Measurements from ENCODE around the gene BATF.

BATF gene

DNA sequence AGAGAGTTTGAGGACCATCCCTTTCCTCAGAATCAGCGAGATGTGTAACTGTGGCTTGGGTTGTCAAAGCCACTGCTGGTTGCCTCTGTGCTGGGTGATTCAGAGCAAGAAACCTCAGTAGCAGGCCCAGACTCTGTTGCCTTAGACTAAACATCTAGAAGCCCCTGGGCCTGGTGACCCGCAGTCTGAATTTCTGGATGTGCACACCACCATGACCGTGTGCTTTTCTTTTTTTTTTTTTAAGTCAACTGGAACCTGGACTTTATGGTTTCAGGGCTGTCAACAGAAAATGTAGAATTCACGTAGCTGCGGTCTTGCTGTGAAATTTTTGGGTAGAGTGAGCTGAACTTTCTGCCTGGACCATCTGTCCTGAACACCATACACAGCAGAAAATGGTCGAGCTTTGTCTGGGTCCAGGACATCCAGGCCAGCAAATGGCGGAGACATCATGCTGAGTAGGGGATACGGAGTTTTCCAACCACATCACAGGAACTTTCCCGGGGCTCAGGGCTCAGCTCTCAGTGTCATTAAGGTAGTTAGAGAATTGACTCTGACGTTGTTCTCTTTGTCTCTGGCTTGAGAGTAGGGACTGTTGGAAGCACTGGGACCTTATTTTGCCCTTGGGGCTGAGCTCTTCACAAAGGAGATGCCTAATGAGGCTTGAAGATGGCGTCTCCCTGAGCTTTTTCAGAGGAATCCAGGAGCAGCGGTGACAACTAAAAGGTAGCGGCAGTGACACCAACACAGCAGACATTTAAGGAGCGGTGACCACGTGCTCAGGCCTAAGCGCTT, 23.0 kb upstream of the BATF start:
- 88 to 90% methylated on average over 16 of the region's 16 CpGs for WGBS, 2 experiments
- Histone ChIP-seq H3K4me3 (ENCODE audit: insufficient read depth, low read depth, low read length) (no peak overlapping the region), H3K9me3 (ENCODE audit: control insufficient read depth, low read length) (no peaks in the 10 kb centered on the region)

GRCh38 chr14:75501080-75501479, 21.2 kb upstream of the BATF start:
- no peaks in the 10 kb centered on the region for H3K9me3 ChIP-seq (ENCODE audit: control insufficient read depth, low read length)
- WGBS, 2 experiments: 90 to 94% methylated on average over 2 to 3 of the region's 3 CpGs
- no peak overlapping the region for H3K4me3 ChIP-seq (ENCODE audit: insufficient read depth, low read depth, low read length)
- H3K27ac ChIP-seq (ENCODE audit: insufficient read depth, low read depth, low read length, poor library complexity, severe bottlenecking): no peak overlapping the region
- no peaks in the 10 kb centered on the region for H3K36me3 ChIP-seq (ENCODE audit: control insufficient read depth, insufficient read depth, low read length)
- H3K27me3 ChIP-seq (ENCODE audit: control insufficient read depth, insufficient read depth, low read length, poor library complexity, severe bottlenecking): no peaks in the 10 kb centered on the region
- no peaks in the 10 kb centered on the region for H3K4me1 ChIP-seq (ENCODE audit: control insufficient read depth, insufficient read depth, low read length)

More for the DNA sequence above, 23.0 kb upstream of the BATF start:
- Histone ChIP-seq H3K27me3 (ENCODE audit: control insufficient read depth, insufficient read depth, low read length, poor library complexity, severe bottlenecking) (no peaks in the 10 kb centered on the region), H3K36me3 (ENCODE audit: control insufficient read depth, insufficient read depth, low read length) (no peaks in the 10 kb centered on the region), H3K27ac (ENCODE audit: insufficient read depth, low read depth, low read length, poor library complexity, severe bottlenecking) (no peak overlapping the region), H3K4me1 (ENCODE audit: control insufficient read depth, insufficient read depth, low read length) (no peaks in the 10 kb centered on the region)

DNA sequence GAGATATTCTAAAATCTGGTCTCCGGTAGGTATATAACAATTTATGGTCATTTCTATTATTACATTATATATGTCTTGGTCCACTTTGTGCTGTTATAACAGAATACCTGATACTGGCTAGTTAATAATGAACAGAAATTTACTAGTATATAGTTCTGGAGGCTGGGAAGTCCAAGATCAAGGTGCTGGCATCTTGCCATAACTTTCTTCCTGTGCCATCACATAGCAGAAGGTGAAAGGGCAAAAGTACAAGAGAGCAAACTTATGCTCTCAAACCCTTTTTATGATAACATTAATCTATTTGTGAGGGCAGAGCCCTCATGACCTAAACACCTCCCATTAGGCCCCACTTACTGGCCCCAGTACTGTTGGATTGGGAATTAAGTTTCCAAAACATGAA, 17.9 kb upstream of the BATF start:
- Histone ChIP-seq H3K9me3 (ENCODE audit: control insufficient read depth, low read length) (no peaks in the 10 kb centered on the region), H3K27ac (ENCODE audit: insufficient read depth, low read depth, low read length, poor library complexity, severe bottlenecking) (no peak overlapping the region), H3K4me1 (ENCODE audit: control insufficient read depth, insufficient read depth, low read length) (no peaks in the 10 kb centered on the region), H3K27me3 (ENCODE audit: control insufficient read depth, insufficient read depth, low read length, poor library complexity, severe bottlenecking) (no peaks in the 10 kb centered on the region), H3K4me3 (ENCODE audit: insufficient read depth, low read depth, low read length) (no peak overlapping the region), H3K36me3 (ENCODE audit: control insufficient read depth, insufficient read depth, low read length) (no peaks in the 10 kb centered on the region)
- WGBS, 2 experiments: 100% methylated on average over 1 of the region's 1 CpG; no CpG with 5 or more reads in 1 of the 2 experiments

DNA sequence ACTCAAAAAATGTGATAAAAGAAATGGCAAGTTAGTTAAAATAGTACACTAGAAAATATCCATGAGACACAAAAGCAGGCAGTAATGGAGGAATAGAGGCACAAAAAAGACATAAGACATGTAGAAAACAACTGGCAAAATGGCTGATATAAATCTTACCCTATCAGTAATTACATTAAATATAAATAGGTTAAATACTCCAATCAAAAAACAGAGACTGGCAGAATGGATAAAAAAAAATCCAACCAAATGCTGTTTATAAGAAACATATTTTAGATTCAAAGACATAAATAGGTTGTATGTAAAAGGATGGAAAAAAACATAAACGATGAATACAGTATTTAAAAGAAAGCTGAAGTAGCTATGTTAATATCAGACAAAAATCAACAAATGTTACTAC, 15.3 kb upstream of the BATF start:
- no peaks in the 10 kb centered on the region for H3K36me3 ChIP-seq (ENCODE audit: control insufficient read depth, insufficient read depth, low read length)
- no peak overlapping the region for H3K27ac ChIP-seq (ENCODE audit: insufficient read depth, low read depth, low read length, poor library complexity, severe bottlenecking)
- no peaks in the 10 kb centered on the region for H3K27me3 ChIP-seq (ENCODE audit: control insufficient read depth, insufficient read depth, low read length, poor library complexity, severe bottlenecking)
- no peaks in the 10 kb centered on the region for H3K9me3 ChIP-seq (ENCODE audit: control insufficient read depth, low read length)
- H3K4me1 ChIP-seq (ENCODE audit: control insufficient read depth, insufficient read depth, low read length): no peaks in the 10 kb centered on the region
- WGBS, 2 experiments: 100% methylated on average over 1 of the region's 1 CpG; no CpG with 5 or more reads in 1 of the 2 experiments
- no peak overlapping the region for H3K4me3 ChIP-seq (ENCODE audit: insufficient read depth, low read depth, low read length)

DNA sequence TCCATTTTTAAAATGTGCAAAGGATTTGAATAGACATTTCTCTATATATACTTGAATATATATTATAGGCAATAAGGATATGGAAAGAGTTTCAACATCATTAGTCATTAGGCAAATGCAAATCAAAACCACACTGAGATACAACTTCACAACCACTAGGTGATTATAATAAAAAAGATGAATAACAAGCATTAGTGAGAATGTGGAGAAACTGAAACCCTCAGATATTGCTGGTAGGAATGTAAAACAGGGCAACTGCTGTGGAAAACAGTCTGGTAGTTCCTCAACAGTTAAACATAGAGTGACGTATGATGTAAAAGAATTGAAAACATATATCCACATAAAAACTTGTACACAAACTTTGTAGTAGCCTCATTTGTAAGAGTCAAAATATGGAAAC, 11.7 kb upstream of the BATF start:
- Histone ChIP-seq H3K4me3 (ENCODE audit: insufficient read depth, low read depth, low read length) (no peak overlapping the region), H3K27me3 (ENCODE audit: control insufficient read depth, insufficient read depth, low read length, poor library complexity, severe bottlenecking) (no peaks in the 10 kb centered on the region), H3K4me1 (ENCODE audit: control insufficient read depth, insufficient read depth, low read length) (no peaks in the 10 kb centered on the region), H3K27ac (ENCODE audit: insufficient read depth, low read depth, low read length, poor library complexity, severe bottlenecking) (no peak overlapping the region), H3K36me3 (ENCODE audit: control insufficient read depth, insufficient read depth, low read length) (no peaks in the 10 kb centered on the region), H3K9me3 (ENCODE audit: control insufficient read depth, low read length) (no peaks in the 10 kb centered on the region)
- WGBS, 2 experiments: 90% methylated on average over 1 of the region's 1 CpG; no CpG with 5 or more reads in 1 of the 2 experiments

DNA sequence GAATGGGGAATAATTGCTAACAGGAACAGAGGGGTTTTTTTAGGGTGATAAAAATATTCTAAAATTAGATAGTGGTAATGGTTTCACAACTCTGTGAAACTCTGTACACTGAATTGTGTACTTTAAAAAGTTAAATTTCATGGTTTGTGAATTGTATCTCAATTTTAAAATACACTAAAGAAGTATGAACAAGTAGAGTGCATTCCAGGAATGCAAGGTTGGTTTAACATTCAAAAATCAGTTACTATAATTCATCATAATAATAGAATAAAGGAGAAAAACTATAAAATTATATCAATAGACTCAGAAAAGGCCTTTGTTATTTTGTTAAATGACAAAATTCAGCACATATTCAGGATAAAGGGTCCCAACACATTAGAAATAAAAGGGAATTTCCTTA, 11.1 kb upstream of the BATF start:
- H3K36me3 ChIP-seq (ENCODE audit: control insufficient read depth, insufficient read depth, low read length): no peaks in the 10 kb centered on the region
- no peaks in the 10 kb centered on the region for H3K27me3 ChIP-seq (ENCODE audit: control insufficient read depth, insufficient read depth, low read length, poor library complexity, severe bottlenecking)
- H3K4me1 ChIP-seq (ENCODE audit: control insufficient read depth, insufficient read depth, low read length): peaks cover 3% of the 10 kb centered on the region

GRCh38 chr14:75513911-75514672, 8.2 kb upstream of the BATF start:
- Histone ChIP-seq H3K9me3 (ENCODE audit: control insufficient read depth, low read length) (no peaks in the 10 kb centered on the region), H3K27ac (ENCODE audit: insufficient read depth, low read depth, low read length, poor library complexity, severe bottlenecking) (no peak overlapping the region), H3K36me3 (ENCODE audit: control insufficient read depth, insufficient read depth, low read length) (no peaks in the 10 kb centered on the region), H3K27me3 (ENCODE audit: control insufficient read depth, insufficient read depth, low read length, poor library complexity, severe bottlenecking) (no peaks in the 10 kb centered on the region), H3K4me1 (ENCODE audit: control insufficient read depth, insufficient read depth, low read length) (peaks cover 3% of the 10 kb centered on the region), H3K4me3 (ENCODE audit: insufficient read depth, low read depth, low read length) (no peak overlapping the region)
- 95 to 96% methylated on average over 12 of the region's 12 CpGs for WGBS, 2 experiments

More for the DNA sequence above, 11.1 kb upstream of the BATF start:
- no peaks in the 10 kb centered on the region for H3K9me3 ChIP-seq (ENCODE audit: control insufficient read depth, low read length)
- no peak overlapping the region for H3K4me3 ChIP-seq (ENCODE audit: insufficient read depth, low read depth, low read length)
- no peak overlapping the region for H3K27ac ChIP-seq (ENCODE audit: insufficient read depth, low read depth, low read length, poor library complexity, severe bottlenecking)

DNA sequence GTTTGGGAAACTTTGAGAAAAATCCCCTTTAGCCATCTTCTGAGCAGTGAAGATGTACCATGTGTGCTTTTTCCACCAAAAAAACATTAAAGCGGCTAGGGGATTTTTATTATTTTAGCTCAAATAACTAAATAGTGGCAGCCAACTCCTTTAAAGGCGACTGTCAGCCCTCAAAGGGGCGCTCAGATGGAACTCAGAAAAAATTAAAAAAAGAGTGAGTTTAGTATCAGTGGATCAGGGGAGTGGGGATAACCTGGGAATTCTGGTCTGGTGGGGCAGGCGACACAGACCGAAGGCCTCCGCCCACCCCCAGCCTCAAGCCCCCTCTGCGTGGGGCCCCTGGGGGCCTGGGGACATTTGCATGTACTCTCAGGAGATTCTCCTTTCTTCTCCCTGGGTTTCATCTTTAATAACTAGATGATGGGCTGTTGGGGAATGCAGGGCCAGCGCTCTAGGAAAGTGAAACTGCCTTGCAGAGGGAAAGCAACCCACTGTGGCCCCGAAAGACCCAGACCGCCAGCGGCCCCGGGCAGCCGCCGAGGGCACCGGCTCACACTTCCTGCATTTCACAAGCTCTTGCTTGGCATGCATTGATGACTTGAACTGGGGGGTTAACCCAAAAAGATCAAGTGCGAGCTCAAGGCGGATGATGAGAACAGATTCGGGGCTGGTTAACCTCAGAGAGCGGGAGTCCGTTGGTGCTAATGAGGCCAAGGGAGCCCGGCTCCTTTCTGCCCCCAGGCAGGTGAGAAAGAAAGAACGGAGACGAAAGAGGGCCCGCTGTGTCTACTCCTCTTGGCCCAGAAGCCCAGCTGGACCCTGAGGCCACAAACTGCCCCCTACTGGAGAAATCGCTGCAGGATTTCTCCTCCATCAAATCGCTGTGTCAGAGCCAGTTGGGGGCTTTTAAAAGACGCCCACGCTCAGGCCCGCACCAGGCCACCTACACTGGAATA, 7.3 kb upstream of the BATF start:
- WGBS, 2 experiments: 79% methylated on average over 28 to 29 of the region's 29 CpGs

GRCh38 chr14:75515629-75515996, 6.7 kb upstream of the BATF start:
- Histone ChIP-seq H3K9me3 (ENCODE audit: control insufficient read depth, low read length) (no peaks in the 10 kb centered on the region), H3K27ac (ENCODE audit: insufficient read depth, low read depth, low read length, poor library complexity, severe bottlenecking) (no peak overlapping the region), H3K27me3 (ENCODE audit: control insufficient read depth, insufficient read depth, low read length, poor library complexity, severe bottlenecking) (no peaks in the 10 kb centered on the region), H3K4me3 (ENCODE audit: insufficient read depth, low read depth, low read length) (no peak overlapping the region), H3K36me3 (ENCODE audit: control insufficient read depth, insufficient read depth, low read length) (no peaks in the 10 kb centered on the region), H3K4me1 (ENCODE audit: control insufficient read depth, insufficient read depth, low read length) (peaks cover 3% of the 10 kb centered on the region)
- 73 to 81% methylated on average over 7 of the region's 7 CpGs for WGBS, 2 experiments

More for the DNA sequence above, 7.3 kb upstream of the BATF start:
- no peak overlapping the region for H3K27ac ChIP-seq (ENCODE audit: insufficient read depth, low read depth, low read length, poor library complexity, severe bottlenecking)
- no peaks in the 10 kb centered on the region for H3K36me3 ChIP-seq (ENCODE audit: control insufficient read depth, insufficient read depth, low read length)
- no peak overlapping the region for H3K4me3 ChIP-seq (ENCODE audit: insufficient read depth, low read depth, low read length)
- H3K27me3 ChIP-seq (ENCODE audit: control insufficient read depth, insufficient read depth, low read length, poor library complexity, severe bottlenecking): no peaks in the 10 kb centered on the region
- H3K9me3 ChIP-seq (ENCODE audit: control insufficient read depth, low read length): no peaks in the 10 kb centered on the region
- peaks cover 3% of the 10 kb centered on the region for H3K4me1 ChIP-seq (ENCODE audit: control insufficient read depth, insufficient read depth, low read length)
